ENCODE measurements around the gene THAP4.
"Not testable (repeated sequence)": the region's sequence is repeated elsewhere in the genome, so short reads cannot be mapped to it uniquely, and the experiment has no call there.

THAP4 gene

GRCh38 chr2:241568726-241569125, 68.2 kb downstream of the THAP4 start:
- no peak for DNase-seq (ENCODE audit: low read depth in 2 of 2)
- no peak overlapping the region for H3K4me3 ChIP-seq (replicated peaks in 1 of 2; ENCODE audit: low read depth in 2 of 2, low read length in 2 of 2)
- TF ChIP-seq CTCF (IDR thresholded peaks at IDR 0.05; ENCODE audit: low read depth, low read length): no peak

GRCh38 chr2:241567776-241568175, 69.2 kb downstream of the THAP4 start:
- no peak for TF ChIP-seq CTCF (IDR thresholded peaks at IDR 0.05; ENCODE audit: low read depth, low read length)
- DNase-seq (ENCODE audit: low read depth in 2 of 2): no peak
- no peak overlapping the region for H3K4me3 ChIP-seq (replicated peaks in 1 of 2; ENCODE audit: low read depth in 2 of 2, low read length in 2 of 2)

- not testable (repeated sequence) for H3K4me3 ChIP-seq (replicated peaks in 1 of 2; ENCODE audit: low read depth in 2 of 2, low read length in 2 of 2); DNase-seq (ENCODE audit: low read depth in 2 of 2)
Observed at GRCh38 chr2:241567266-241567665, 69.7 kb downstream of the THAP4 start.

GRCh38 chr2:241566468-241566867, 70.5 kb downstream of the THAP4 start:
- no peak for TF ChIP-seq CTCF (IDR thresholded peaks at IDR 0.05; ENCODE audit: low read depth, low read length)
- no peak for DNase-seq (ENCODE audit: low read depth in 2 of 2)
- H3K4me3 ChIP-seq (replicated peaks in 1 of 2; ENCODE audit: low read depth in 2 of 2, low read length in 2 of 2): no peak overlapping the region

- DNase-seq (ENCODE audit: low read depth in 2 of 2): not testable (repeated sequence)
Observed at GRCh38 chr2:241566021-241566420, 70.9 kb downstream of the THAP4 start.

GRCh38 chr2:241565411-241565810, 71.5 kb downstream of the THAP4 start:
- no peak overlapping the region for H3K4me3 ChIP-seq (replicated peaks in 1 of 2; ENCODE audit: low read depth in 2 of 2, low read length in 2 of 2)
- DNase-seq (ENCODE audit: low read depth in 2 of 2): no peak
- TF ChIP-seq CTCF (IDR thresholded peaks at IDR 0.05; ENCODE audit: low read depth, low read length): no peak

More at GRCh38 chr2:241566021-241566420, 70.9 kb downstream of the THAP4 start:
- H3K4me3 ChIP-seq (replicated peaks in 1 of 2; ENCODE audit: low read depth in 2 of 2, low read length in 2 of 2): not testable (repeated sequence)

- DNase-seq (ENCODE audit: low read depth in 2 of 2): no peak
- no peak overlapping the region for H3K4me3 ChIP-seq (replicated peaks in 1 of 2; ENCODE audit: low read depth in 2 of 2, low read length in 2 of 2)
- TF ChIP-seq CTCF (IDR thresholded peaks at IDR 0.05; ENCODE audit: low read depth, low read length): no peak
Observed at GRCh38 chr2:241564596-241565410, 72.2 kb downstream of the THAP4 start.
